Stimulated activated CD8-positive, alpha-beta memory T cell treated with anti-CD3 and anti-CD28 coated beads, Interleukin-12 subunit alpha, Interleukin-12 subunit beta, amount 100 ng/mL, for 1 hour (primary cell): Measurements from ENCODE around the gene CC2D1B.

Experiments
- DNase-seq: peaks from one replicate; pipeline ENCODE4 v3.0.0-alpha.2; 2020; ENCODE audit warnings: low read depth

Gene CC2D1B

DNA sequence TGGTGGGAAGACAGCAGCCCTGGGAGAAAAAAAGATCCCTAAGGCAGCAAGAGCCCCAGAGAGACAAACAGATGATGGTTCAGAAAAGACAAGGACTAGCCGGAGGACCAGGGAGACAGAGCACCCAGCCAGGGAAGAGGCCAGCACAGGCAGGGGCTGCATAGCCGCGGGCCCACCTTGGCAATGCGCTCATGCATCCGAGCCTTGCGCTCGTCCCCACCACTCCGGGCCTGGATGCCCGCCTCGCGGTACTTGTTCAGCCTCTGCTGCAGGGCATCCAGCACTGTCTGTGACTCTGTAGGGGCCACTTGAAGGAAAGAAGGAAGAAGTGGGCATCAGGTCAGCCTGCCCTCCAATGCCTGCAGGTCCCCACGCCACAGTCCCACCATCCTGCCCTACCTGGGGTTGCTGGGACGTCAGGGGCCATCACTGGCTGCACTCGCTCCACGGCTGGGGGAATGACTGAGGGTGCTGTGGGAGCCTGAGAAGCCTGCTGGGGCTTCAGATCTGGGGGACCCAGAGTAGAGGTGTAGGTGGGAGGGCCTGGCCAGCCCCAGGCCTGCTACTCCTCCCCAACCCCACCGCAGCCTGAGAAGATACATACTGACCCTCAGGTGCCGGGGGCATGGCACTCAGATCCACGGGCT, 7.0 kb downstream of the CC2D1B start:
- DNase-seq, result no peak

DNA sequence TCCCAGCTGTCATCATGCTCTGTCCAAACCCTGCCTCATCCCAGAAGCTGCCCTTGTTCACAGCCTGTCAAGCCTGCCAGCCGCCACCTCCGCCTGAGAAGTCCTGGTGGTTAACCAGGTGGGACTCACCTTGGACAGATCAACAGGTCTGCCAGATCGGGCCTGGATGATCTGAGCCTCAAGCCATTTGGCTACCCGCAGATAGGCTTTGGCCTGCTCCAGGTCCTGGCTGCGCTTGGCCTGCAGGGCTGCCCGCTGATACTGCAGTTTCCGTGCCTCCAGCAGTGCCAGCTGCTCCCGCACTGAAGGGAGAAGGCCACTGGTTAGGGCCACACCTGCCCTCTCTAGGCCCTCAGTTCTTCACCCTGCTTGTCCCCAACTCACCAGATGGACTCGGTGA, 8.6 kb downstream of the CC2D1B start:
- DNase-seq, result no peak

DNA sequence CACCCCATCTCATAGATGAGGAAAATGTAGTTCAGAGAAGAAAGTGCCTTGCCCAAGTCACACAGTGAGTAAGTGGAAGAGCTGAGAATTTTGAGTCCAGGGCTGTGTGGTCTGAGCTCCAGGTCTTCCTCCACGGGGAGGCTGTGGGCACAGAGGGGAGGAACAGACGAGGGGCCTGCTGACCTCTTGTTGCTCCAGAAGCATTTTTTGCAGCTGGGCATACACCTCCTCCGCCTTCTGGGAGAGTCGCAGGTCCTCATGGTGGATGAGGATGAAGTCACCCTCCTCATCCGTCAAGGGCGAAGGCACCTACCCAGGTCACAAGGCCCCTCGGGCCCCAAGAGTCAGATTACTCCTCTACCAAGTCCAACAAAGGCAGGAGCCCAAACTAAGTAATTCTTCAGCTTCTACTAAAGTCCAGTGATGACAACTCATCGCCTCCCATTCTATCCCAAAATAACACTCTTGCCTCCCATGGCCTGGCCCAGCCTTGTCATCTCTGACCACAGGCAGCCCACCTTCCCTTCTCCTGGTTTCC, 9.1 kb downstream of the CC2D1B start:
- no peak for DNase-seq

DNA sequence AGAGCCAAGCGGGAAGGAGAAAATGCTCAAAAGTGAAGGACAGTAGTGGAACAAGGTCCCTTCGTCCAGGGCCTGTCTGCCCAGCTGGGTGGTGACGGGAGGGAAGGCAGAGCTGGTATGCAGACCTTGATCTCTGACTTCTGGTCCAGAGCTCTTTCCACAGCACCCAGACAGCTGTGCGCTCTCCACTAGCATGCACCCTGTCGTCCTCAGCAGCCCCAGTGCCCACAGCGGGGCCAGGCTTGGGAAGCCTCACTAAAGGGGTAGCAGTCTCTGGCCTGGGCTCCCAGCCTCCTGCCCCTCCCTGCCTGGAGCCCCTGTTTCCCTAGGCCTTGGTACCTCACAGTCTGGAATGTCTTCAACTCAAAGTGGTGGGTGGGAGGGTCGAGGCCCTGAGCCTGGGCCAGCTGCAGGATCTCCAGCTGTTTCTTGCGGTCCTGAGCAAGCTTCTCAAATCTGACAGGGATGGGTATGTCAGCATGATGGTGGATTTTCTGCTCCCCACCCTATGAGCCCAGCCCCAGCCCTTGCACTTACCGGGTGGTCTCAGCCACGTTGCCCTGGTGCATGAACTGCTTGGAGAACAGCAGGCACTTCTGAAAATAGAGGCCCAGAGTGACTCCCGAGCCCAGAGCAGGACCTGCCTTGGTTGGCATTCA, 10.0 kb downstream of the CC2D1B start:
- no peak for DNase-seq

DNA sequence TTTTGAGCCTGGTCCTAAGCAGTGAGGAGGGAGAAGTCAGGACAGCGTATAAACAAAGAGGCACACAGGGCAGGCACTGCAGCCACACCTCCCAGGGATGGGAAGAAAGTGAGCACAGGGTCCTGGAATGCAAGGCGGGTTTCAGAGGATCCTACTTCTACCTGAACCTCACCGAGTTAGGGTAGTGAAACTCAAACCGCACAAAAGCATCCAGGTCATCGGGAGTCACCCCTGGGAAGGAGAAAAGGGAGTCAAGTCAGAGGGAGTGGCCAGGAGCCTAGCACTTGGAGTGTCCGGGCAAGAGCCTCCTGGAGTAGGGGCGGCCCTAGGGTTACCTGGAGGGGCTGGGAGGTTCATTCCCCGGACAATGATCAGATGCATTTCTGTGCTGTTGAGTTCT, 10.6 kb downstream of the CC2D1B start:
- DNase-seq, result no peak

DNA sequence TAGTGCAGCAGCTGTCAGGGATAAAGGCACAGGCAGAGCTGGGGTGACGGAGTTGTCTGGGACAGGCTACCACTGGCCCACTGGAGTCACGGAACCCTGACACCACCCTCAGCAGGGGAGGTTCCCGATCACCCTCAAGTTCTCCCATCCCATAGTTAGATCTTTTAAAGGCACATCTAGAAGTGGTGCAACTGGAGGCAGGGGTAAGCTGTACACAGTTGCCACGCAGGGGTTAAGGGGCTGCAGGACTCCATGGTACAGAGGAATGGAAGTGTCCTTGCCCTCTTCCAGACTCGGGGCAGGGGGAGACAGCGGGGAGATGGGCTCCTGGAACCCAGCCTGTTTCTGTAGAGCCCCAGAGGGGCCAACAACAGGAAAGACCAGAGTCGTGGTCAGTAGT, 13.3 kb downstream of the CC2D1B start:
- no peak for DNase-seq

DNA sequence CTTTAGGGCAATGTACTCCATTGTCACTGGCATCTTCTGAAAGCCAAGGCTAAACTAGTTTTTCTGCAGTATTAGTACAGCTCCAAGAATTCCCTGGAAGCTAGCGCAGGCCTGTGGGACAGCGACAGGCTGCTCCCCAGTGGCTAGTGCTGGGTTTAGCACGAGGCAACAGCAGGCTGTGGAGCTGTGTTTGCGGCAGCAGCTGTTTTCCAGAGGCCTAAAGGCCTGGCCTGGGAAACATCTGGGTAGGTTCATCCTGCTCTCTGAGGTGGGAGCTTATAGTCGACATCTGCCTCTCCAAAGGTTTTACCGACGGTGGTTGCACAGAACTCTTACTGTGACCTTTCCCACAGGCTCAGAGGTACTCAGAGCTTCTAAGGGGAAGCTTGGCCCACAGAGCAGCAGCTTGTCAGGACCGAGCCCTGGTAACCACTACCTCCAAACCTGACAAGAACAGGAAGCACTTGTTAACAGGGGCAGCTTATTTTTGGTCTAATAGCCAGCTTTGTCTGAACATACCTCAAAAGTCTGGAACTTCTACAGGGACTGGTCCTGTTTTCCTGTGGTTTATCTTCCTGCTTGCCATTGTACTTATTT, 17.2 kb downstream of the CC2D1B start:
- DNase-seq, result no peak

DNA sequence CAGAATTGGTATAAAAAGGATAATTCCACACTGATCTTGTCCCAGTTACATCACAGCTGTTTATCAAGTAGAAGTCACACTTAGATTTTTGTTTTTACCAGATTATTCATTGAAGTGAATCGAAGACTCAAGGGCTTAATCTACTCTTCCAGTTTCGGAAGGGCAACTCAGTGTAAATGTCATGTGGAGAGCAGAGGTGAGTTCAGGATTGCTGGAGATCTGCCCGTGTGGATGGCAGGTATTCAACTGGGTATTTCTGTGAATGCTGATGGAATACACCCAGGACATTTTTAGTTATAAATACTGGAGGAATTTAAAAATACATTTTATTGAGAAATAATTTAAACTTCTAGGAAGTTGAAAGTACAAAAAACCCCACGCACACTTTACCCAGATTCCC, 19.4 kb downstream of the CC2D1B start:
- no peak for DNase-seq

DNA sequence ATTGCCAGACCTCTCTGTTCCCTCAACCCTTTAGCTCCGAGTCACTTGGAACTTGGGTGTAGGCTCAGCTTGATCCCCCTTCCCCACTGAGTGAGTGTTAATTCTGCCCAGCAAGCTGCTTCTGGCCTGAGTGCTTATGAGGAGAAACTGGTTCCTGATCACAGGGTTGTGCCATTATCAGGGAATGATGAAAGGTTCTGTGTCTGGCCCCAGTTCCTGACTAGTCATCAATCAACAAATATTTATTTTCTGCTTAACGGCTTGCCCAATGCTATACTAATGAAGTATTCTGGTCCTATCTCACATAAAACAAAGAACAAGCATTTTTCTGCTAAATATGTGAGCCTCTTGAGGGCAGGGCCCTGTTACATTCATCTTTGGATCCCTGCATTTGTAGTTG, 20.8 kb downstream of the CC2D1B start:
- no peak for DNase-seq

DNA sequence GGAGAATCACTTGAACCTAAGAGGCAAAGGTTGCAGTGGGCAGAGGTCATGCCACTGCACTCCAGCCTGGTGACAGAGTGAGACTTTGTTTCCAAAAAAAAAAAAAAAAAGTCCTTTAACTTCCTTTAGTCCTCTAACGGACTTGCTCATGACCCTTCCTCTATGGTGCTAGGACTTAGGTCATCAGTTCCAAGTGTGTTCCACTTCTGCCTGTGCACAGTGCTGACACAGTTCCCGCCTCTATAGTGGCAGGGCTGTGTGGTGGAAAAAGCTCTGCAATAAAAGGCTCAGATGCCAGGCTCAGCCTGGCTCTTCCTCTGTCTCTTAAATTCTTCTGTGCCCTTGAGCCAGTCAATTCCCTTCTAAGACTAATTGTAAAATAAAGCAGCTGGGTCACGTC, 22.0 kb downstream of the CC2D1B start:
- DNase-seq, result no peak

DNA sequence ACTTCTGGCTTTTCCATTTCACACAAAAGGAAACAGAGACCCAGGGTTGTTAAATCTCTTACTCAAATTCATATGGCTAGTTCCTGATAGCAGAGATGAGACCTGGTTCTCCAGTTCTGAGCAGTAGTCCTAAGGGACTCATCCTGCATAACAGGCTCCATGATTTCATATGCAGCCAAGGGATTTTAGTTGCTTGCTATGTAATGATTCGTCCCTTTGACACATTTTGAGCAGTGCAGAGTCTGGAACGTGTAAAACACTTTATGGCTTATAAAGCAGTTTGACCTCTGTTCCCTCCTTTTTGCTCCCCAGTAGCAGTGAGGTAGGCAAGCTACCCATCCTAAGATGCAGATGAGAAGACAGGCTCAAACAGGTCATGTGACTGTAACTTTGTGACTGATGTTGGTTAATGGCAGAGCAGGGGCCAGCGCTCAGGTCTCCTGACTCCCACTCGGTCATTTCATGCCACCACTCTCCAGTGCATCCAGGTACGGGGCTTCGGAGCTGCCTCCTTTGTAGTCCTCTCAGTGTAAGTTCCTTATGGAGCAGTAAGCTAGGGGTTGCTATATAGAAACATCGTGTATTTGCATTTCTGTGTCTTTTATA, 24.2 kb downstream of the CC2D1B start:
- DNase-seq, result no peak

DNA sequence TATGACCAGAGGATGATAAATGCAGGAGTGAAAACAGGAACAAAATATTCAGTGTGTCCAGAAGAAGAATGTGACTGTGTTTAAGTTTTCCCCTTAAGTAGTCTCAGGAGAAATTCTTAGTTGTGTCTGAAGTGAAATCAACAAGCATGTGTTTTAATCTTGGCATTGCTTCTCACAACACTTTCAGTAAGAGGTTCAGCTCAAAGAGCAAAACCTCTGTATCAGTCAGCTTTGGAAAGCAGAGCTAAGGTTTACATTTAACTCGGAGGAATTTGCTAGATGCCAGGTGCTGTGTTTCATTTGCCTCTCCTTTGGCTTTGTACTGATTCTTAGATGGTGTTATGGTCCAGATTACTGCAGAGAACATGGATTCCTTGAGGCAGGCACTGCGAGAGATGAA, 28.6 kb downstream of the CC2D1B start:
- DNase-seq, result no peak

DNA sequence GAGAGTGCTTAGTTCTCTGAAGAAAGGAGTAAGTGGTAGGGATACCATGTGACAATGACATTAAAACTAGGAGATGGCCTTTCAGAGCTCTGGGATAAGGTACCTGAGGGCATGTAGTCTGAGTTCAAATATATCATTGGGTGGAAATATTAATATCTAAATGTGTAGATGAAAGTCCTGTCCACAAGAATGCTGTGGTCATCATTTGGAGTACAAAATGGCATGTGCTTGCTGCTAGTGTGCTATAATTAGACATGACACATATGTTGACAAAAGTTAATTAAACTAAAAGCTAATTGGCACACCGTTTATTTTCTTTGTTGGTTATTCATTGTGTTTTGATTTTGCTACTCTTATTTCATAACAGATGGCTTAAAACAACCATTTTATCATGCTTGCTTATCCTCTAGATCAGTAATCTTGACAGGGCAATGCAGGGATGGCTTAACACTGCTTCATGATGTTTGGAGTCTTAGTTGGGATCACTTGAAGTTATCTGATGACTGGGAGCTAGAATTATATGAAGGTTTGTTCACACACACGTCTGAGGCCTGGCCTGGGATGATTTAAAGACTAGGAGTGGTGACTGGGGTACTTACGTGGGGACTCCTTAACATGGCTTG, 31.0 kb downstream of the CC2D1B start:
- DNase-seq, result no peak

DNA sequence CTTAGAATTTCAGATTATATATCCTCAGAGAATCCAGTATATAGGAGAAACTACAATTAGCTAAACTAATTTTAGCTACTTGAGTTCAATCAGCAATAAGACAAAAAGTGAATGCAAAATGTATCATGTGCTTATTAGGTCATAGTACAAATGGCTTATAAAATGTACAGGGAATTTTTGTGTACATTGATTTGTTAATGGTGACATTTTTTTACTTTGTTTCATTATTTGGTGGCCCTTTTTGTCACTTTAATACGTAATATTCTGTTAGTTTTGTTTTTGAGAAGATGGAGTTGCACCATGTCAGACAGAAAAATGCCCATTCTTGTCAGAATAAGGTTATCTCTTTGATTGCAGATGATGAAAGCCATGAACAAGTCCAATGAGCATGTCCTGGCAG, 33.6 kb downstream of the CC2D1B start:
- DNase-seq, result no peak

DNA sequence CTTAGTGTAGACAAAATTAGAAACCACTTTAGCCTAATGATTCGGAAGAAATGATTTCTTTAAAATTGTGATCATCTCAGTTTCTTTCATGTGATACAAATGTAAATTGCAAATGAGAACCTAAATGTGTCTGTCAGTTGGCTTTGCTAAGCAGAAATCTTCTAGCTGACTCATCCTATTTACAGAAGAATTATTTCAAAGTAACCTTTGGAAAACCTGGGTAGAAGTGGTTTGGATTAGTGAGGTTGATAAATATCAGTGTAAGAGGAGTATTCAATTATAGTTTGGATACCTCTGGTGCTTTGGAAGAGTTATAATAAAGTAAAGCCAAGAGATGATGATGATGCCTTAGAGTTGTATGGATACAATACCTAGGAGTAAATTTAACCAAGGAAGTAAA, 37.4 kb downstream of the CC2D1B start:
- DNase-seq, result no peak

DNA sequence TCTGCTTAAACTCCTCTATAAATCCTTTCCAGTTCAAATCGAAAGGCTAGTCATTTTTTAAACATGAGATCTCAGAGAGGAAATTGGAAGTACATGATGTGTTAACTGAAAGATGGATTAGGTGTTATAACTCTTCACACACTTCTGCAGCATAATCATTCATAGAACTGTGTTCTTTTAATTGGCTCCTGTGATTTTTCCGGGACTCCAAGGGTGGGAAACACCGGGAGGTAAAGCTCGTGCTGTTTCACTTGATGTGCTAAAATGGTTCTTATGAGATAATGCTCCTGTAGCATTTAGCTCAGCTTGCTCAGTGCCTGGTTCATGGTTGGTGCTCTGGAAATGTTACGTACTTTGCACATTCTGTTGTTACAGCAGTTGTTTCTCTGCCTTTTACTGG, 40.2 kb downstream of the CC2D1B start:
- no peak for DNase-seq

DNA sequence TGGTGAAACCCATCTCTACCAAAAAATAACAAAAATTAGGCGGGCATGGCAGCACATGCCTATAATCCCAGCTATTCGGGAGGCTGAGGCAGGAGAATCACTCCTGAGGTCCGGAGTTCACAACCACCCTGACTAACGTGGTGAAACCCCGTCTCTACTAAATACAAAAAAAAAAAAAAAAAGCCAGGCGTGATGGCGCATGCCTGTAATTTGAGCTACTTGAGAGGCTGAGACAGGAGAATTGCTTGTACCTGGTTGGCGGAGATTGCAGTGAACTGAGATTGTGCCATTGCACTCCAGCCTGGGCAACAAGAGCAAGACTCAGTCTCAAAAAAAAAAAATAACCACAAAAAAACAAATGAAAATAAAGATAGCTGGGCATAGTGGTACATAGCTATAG, 42.3 kb downstream of the CC2D1B start:
- no peak for DNase-seq

DNA sequence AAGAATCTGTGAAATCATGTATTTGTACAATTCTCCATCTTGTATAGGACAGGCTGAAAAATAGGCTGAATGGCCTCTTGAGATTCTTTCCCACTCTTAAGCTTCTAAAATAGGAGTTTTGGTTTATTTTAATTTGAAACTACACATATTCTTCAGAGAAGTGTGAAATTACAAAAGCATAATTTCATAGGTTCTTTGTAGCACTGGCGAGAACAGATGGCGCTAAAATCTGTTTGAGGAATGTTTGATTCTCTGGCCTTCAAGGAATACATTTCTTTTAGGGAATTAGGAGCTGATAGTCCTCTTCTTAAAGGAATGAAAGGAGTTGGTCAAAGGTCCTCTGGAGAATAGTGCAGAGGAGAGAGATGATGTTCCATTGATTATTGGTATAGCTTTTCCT, 44.9 kb downstream of the CC2D1B start:
- DNase-seq, result no peak

DNA sequence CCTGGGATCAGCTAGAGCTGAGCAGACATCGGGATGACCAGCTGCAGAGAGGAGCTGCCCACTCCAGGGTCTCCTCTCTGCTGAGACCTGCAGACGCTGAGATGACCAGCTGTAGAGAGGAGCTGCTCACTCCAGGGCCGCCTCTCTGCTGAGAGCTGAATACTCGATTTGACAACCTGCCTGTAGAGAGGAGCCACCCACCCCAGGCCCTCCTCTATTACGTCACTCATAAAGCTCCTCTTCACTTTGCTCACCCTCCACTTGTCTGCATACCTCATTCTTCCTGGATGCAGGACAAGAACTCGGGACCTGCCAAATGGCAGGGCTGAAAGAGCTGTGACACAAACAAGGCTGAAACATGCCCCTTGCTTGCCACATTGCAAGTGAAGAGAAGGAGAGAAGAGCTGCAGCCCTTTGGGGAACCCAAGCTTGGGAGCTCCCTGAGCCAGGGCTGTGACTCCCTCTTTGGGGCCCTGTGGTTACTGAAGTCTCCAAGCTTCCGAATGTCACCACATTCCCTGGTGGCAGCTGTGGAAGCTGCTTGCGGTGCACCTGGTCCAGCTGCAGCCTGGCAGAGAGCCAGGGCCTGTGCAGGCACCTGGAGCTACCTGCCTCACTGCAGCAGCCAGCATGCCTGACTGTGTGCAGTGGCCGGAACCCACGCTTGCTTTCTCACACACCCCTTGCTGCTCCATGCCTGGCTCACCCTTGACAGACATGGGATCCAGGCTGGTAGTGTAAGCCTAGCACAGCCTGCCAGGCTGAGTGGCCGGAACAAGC, 59.6 kb downstream of the CC2D1B start:
- DNase-seq, result no peak

DNA sequence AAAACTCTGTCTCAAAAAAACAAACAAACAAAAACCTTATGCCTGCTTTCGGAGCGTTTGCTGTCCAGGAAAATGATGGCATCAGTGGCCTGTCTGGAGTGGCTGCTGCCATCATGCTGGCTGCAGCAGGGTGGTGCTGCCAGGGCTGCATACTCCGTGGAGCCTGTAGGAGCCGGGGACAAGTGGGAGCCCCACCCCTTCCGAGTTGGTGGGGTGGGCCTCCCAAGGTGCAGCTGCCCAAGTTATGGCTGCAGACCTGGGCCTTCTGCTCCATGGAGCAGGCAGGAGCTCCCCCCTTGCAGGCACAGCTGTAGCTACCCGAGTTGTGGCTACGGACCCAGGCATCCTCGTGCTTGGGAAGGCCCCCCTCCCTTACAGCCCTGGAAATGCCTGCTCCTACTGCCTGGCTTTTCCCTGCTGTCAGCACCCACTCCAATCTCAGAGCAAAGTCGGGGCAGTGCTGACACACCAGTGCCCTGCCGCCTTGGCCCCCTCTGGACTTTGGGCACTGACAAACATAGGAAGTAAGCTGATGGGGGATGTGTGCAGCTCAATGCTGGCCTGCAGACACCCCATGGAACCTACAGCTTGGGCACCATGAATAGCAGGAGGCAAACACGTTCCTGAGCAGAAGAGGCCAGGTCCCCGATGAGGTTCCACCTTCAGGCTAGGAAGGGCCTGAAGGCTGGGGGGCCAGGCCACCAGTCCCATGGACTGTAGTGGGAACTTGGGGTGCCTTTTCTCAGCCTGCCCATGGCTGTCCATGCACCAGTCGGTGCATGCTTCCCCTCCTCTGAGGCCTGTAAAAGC, 60.4 kb downstream of the CC2D1B start:
- DNase-seq, result no peak
